B cell (primary cell): ENCODE data around the gene WDR70.

ENCODE experiments used
- CTCF ChIP-seq: fragments of 200-600 bp; IDR thresholded peaks from one replicate; pipeline ENCODE4 v1.8.0; 2022; ENCODE audit warnings: antibody characterized with exemption, mild to moderate bottlenecking
- EZH2 ChIP-seq: IDR thresholded peaks from 2 replicates; pipeline ENCODE4 v1.6.1; 2012; ENCODE audit warnings: borderline replicate concordance, low read depth, mild to moderate bottlenecking, moderate library complexity, low read length; ENCODE audit not compliant: insufficient read depth, poor library complexity, severe bottlenecking

DNA sequence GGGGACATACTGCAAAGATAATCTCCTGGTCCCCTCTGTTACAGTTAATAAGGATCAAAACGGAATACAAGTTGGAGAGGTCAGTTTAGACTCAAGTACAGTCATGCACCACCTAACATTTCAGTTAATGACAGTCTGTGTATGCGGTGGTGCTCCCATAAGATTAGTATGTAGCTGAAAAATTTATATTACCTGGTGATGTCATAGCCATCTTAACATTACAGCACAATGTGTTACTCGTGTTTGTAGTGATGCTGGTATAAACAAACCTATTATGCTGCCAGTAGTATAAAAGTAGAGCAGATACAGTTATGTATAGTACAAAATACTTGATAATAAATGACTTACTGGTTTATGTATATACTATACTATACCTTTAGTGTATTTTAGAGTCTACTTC is 252.8 kb downstream of the WDR70 start:
- TF ChIP-seq CTCF, result no peak
- TF ChIP-seq EZH2, result no peak
